K562 (cell line): ENCODE results near the gene DNAJC18. TPM values are rescaled to one million over a fixed set of nuclear protein-coding genes. Genes with fewer than 3 reads are reported as not detected.
A peak's percentile ranks its signal among the peaks of the same experiment; 100 is the strongest.

Source experiments
- ARID3B ChIP-seq: fragments of 250-450 bp; sonication (Bioruptor Pico); IDR thresholded peaks from 2 replicates; pipeline ENCODE4 v1.4.0; 2020; ENCODE audit warnings: borderline replicate concordance
- FOXA1 ChIP-seq: fragments of 450-650 bp; IDR thresholded peaks from 2 replicates; pipeline ENCODE4 v1.6.1; 2016; ENCODE audit warnings: mild to moderate bottlenecking, borderline replicate concordance
- HMG20A ChIP-seq: fragments of 450-650 bp; formaldehyde crosslinking; conservative IDR thresholded peaks from 2 replicates; pipeline ENCODE4 v1.4.0; 2020; ENCODE audit warnings: mild to moderate bottlenecking, mixed read lengths
- HNRNPUL1 ChIP-seq: fragments of 200-400 bp; formaldehyde crosslinking; IDR thresholded peaks from 2 replicates; pipeline ENCODE4 v1.6.1; 2017; ENCODE audit warnings: low read length
- L3MBTL2 ChIP-seq: fragments of 450-650 bp; IDR thresholded peaks from 2 replicates; pipeline ENCODE4 v1.6.1; 2016; ENCODE audit warnings: mild to moderate bottlenecking, moderate library complexity
- MTA3 ChIP-seq: fragments of 450-650 bp; formaldehyde crosslinking; IDR thresholded peaks from 2 replicates; pipeline ENCODE4 v1.6.1; 2017; ENCODE audit warnings: mild to moderate bottlenecking, borderline replicate concordance
- NUFIP1 ChIP-seq: fragments of 450-650 bp; IDR thresholded peaks from 2 replicates; pipeline ENCODE4 v1.6.1; 2018; ENCODE audit not compliant: partially characterized antibody
- POLR3G ChIP-seq: IDR thresholded peaks from 2 replicates; pipeline ENCODE4 v1.6.1; 2011; ENCODE audit not compliant: insufficient read length, insufficient replicate concordance; ENCODE audit errors: extremely low read depth
- SIN3B ChIP-seq: fragments of 450-650 bp; IDR thresholded peaks from 2 replicates; pipeline ENCODE4 v1.6.1; 2017; ENCODE audit warnings: low read depth, mild to moderate bottlenecking, moderate library complexity
- SMARCC2 ChIP-seq: fragments of 450-650 bp; IDR thresholded peaks from 2 replicates; pipeline ENCODE4 v1.6.1; 2017; ENCODE audit warnings: antibody characterized with exemption, moderate library complexity, mild to moderate bottlenecking, low read depth
- SRSF3 ChIP-seq: fragments of 200-400 bp; formaldehyde crosslinking; IDR thresholded peaks from 2 replicates; pipeline ENCODE4 v1.6.1; 2016; ENCODE audit warnings: mild to moderate bottlenecking, low read length, moderate library complexity; ENCODE audit not compliant: insufficient read depth
- ZNF75A ChIP-seq: fragments of 450-650 bp; formaldehyde crosslinking; IDR thresholded peaks from 2 replicates; pipeline ENCODE4 v1.4.0; 2020; ENCODE audit warnings: mild to moderate bottlenecking
- polyA plus RNA-seq, 8 experiments: library from polyadenylated mRNA; depleted of rRNA in 4 of 8; stranded (reverse) in 5 of 8; unstranded in 3 of 8; fragments of >200 nt; fragmentation: Nextera tagmentation in 2 of 8; fragmentation: Illumina TruSeq in 1 of 8; extraction: Ambion mirVana in 2 of 8; extraction: Trizol in 1 of 8; gene quantifications; 2 replicates each; pipeline versions ENCODE4 v1.2.1 to v1.2.3, GENCODE V29; 2011 to 2014; ENCODE audit warnings: inconsistent platforms in 1 of 8, missing spikeins in 1 of 8
- total RNA-seq, 7 experiments: library from RNA; depleted of rRNA in 6 of 7; stranded (reverse); fragments of >200 nt in 6 of 7; fragmentation: Illumina TruSeq in 2 of 7; extraction: Trizol in 2 of 7; gene quantifications; 2 replicates each; pipeline versions ENCODE4 v1.2.1 to v1.2.3, GENCODE V29; 2011 to 2021; ENCODE audit warnings: low replicate concordance in 1 of 7
- TF ChIP-seq, protein P1 (sequence below): fragments of 250-450 bp; sonication (Bioruptor Pico); IDR thresholded peaks from 2 replicates; pipeline ENCODE4 v1.4.0; 2020
- TF ChIP-seq, protein P2 (sequence below), 2 experiments: fragments of 150-350 bp in 1 of 2; IDR thresholded peaks; 2 replicates each; pipeline ENCODE4 v1.6.1; 2012 to 2016; ENCODE audit warnings: low read depth in 2 of 2, low read length in 2 of 2, mild to moderate bottlenecking in 1 of 2, moderate library complexity in 1 of 2
- TF ChIP-seq, protein P3 (sequence below): fragments of 450-650 bp; IDR thresholded peaks from 2 replicates; pipeline ENCODE4 v1.7.1; 2018; ENCODE audit warnings: mild to moderate bottlenecking, low read depth; ENCODE audit not compliant: partially characterized antibody

Gene DNAJC18
- total and polyA plus RNA-seq, 9 of the 15 experiments (the other 6 are each of a cell fraction or from before 2014, with no cell fraction given) = 1.5 to 13.3 (median 7.5) TPM

- no peak for TF ChIP-seq POLR3G
- TF ChIP-seq, protein P1, sequence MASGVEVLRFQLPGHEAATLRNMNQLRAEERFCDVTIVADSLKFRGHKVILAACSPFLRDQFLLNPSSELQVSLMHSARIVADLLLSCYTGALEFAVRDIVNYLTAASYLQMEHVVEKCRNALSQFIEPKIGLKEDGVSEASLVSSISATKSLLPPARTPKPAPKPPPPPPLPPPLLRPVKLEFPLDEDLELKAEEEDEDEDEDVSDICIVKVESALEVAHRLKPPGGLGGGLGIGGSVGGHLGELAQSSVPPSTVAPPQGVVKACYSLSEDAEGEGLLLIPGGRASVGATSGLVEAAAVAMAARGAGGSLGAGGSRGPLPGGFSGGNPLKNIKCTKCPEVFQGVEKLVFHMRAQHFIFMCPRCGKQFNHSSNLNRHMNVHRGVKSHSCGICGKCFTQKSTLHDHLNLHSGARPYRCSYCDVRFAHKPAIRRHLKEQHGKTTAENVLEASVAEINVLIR (CRISPR knock-in tag) = no peak
- no peak for TF ChIP-seq ZNF75A (CRISPR knock-in tag)
- 0 out of 2 replicates have a peak, but pooled peaks have one; percentile 9 for TF ChIP-seq MTA3
- 0 out of 2 replicates have a peak, but pooled peaks have one; percentile 3 for TF ChIP-seq ARID3B (CRISPR knock-in tag)
- TF ChIP-seq FOXA1 = no peak
- TF ChIP-seq HMG20A (CRISPR knock-in tag) = no peak
- no peak for TF ChIP-seq SIN3B
- TF ChIP-seq SRSF3 = 0 out of 2 replicates have a peak, but pooled peaks have one; percentile 52
- TF ChIP-seq NUFIP1 = no peak
- TF ChIP-seq L3MBTL2 = no peak
- TF ChIP-seq, protein P2, sequence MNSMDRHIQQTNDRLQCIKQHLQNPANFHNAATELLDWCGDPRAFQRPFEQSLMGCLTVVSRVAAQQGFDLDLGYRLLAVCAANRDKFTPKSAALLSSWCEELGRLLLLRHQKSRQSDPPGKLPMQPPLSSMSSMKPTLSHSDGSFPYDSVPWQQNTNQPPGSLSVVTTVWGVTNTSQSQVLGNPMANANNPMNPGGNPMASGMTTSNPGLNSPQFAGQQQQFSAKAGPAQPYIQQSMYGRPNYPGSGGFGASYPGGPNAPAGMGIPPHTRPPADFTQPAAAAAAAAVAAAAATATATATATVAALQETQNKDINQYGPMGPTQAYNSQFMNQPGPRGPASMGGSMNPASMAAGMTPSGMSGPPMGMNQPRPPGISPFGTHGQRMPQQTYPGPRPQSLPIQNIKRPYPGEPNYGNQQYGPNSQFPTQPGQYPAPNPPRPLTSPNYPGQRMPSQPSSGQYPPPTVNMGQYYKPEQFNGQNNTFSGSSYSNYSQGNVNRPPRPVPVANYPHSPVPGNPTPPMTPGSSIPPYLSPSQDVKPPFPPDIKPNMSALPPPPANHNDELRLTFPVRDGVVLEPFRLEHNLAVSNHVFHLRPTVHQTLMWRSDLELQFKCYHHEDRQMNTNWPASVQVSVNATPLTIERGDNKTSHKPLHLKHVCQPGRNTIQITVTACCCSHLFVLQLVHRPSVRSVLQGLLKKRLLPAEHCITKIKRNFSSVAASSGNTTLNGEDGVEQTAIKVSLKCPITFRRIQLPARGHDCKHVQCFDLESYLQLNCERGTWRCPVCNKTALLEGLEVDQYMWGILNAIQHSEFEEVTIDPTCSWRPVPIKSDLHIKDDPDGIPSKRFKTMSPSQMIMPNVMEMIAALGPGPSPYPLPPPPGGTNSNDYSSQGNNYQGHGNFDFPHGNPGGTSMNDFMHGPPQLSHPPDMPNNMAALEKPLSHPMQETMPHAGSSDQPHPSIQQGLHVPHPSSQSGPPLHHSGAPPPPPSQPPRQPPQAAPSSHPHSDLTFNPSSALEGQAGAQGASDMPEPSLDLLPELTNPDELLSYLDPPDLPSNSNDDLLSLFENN (IDR thresholded peaks at IDR 0.05; ENCODE audit: low read depth in 2 of 2, low read length in 2 of 2) = no peak
- TF ChIP-seq HNRNPUL1 = no peak
- 0 out of 2 replicates have a peak, but pooled peaks have one; percentile 18 for TF ChIP-seq SMARCC2
- TF ChIP-seq, protein P3, sequence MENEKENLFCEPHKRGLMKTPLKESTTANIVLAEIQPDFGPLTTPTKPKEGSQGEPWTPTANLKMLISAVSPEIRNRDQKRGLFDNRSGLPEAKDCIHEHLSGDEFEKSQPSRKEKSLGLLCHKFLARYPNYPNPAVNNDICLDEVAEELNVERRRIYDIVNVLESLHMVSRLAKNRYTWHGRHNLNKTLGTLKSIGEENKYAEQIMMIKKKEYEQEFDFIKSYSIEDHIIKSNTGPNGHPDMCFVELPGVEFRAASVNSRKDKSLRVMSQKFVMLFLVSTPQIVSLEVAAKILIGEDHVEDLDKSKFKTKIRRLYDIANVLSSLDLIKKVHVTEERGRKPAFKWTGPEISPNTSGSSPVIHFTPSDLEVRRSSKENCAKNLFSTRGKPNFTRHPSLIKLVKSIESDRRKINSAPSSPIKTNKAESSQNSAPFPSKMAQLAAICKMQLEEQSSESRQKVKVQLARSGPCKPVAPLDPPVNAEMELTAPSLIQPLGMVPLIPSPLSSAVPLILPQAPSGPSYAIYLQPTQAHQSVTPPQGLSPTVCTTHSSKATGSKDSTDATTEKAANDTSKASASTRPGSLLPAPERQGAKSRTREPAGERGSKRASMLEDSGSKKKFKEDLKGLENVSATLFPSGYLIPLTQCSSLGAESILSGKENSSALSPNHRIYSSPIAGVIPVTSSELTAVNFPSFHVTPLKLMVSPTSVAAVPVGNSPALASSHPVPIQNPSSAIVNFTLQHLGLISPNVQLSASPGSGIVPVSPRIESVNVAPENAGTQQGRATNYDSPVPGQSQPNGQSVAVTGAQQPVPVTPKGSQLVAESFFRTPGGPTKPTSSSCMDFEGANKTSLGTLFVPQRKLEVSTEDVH = no peak
Measured at GRCh38 chr5:139481580-139482049, 42.3 kb upstream of the DNAJC18 start (continued).
